GM18498 (cell line): Measurements from ENCODE around the gene PRDM5.
"Not testable (repeated sequence)": the region's sequence is repeated elsewhere in the genome, so short reads cannot be mapped to it uniquely, and the experiment has no call there.

Source experiments
- ATAC-seq: cut with Tn5 transposase; IDR thresholded peaks from one replicate; pipeline ENCODE4 v1.9.1; 2021; ENCODE audit warnings: mild to moderate bottlenecking, moderate library complexity; ENCODE audit not compliant: unreplicated experiment

The PRDM5 gene

GRCh38 chr4:120667102-120667501, 255.4 kb downstream of the PRDM5 start:
- no peak for ATAC-seq

GRCh38 chr4:120664851-120665250, 257.7 kb downstream of the PRDM5 start:
- ATAC-seq, result no peak

GRCh38 chr4:120659616-120660170, 262.8 kb downstream of the PRDM5 start:
- no peak for ATAC-seq

- ATAC-seq, result no peak
These were observed 263.8 kb downstream of the PRDM5 start for GRCh38 chr4:120658772-120659171.

GRCh38 chr4:120653804-120654573, 268.5 kb downstream of the PRDM5 start:
- ATAC-seq, result no peak

GRCh38 chr4:120648336-120648735, 274.2 kb downstream of the PRDM5 start:
- ATAC-seq, result not testable (repeated sequence)
